Mucosa of descending colon (tissue), 3 donors: ENCODE data around the gene FASLG. TPM values are rescaled to one million over a fixed set of nuclear protein-coding genes. Genes with fewer than 3 reads are reported as not detected.
A peak's percentile ranks its signal among the peaks of the same experiment; 100 is the strongest.

ENCODE experiments used
- ATAC-seq: fragments of 200-7000 bp; cut with Tn5 transposase; one replicate; pipeline ENCODE4 v1.9.1; 2020; ENCODE audit warnings: mild to moderate bottlenecking, moderate library complexity
- DNase-seq, 3 donors: peaks; one replicate each; pipeline ENCODE4 v3.0.0-alpha.2; 2020
- H3K36me3 ChIP-seq: fragments of 200-600 bp; one replicate; pipeline ENCODE4 v1.8.0; 2021; ENCODE audit warnings: low read depth, mild to moderate bottlenecking
- H3K4me1 ChIP-seq: fragments of 200-600 bp; one replicate; pipeline ENCODE4 v1.8.0; 2021; ENCODE audit warnings: low read depth, mild to moderate bottlenecking
- H3K4me3 ChIP-seq: fragments of 200-600 bp; one replicate; pipeline ENCODE4 v1.8.0; 2021; ENCODE audit warnings: mild to moderate bottlenecking
- H3K9me3 ChIP-seq: fragments of 200-600 bp; one replicate; pipeline ENCODE4 v1.8.0; 2021; ENCODE audit warnings: mild to moderate bottlenecking
- intact Hi-C, 2 donors: fragments of 100-400 bp; cut with DNase I in 1 of 2; cut with micrococcal nuclease in 1 of 2; formaldehyde crosslinking; loops; one replicate each; pipeline versions ENCODE4 v1.11.0 to v1.11.1; 2022; cut with DNase I, micrococcal nuclease
- total RNA-seq, 3 donors: library from RNA; stranded (reverse); fragmentation: NEBNext Ultra II Directional in 2 of 3; extraction: Animal tissue kit (Norgen Biotek cat#: 25700) in 2 of 3; gene quantifications; one replicate each; pipeline versions ENCODE4 v1.2.1 to v1.2.4, GENCODE V29; 2021 to 2023
- TF ChIP-seq, protein P1 (sequence below): fragments of 200-600 bp; IDR thresholded peaks from one replicate; pipeline ENCODE4 v1.8.0; 2022; ENCODE audit warnings: antibody characterized with exemption, mild to moderate bottlenecking
- donor health status: DM: no; HTN: no; CAD: no; lungs with moderate emphysema.
- donor health status: DM: no; HTN: no; CAD: no.
- donor health status: DM: no; HTN: yes; CAD: no.

The FASLG gene
- total RNA-seq, 3 donors from 2014 or later = 0.60 to 1.1 (median 0.90) TPM

DNA sequence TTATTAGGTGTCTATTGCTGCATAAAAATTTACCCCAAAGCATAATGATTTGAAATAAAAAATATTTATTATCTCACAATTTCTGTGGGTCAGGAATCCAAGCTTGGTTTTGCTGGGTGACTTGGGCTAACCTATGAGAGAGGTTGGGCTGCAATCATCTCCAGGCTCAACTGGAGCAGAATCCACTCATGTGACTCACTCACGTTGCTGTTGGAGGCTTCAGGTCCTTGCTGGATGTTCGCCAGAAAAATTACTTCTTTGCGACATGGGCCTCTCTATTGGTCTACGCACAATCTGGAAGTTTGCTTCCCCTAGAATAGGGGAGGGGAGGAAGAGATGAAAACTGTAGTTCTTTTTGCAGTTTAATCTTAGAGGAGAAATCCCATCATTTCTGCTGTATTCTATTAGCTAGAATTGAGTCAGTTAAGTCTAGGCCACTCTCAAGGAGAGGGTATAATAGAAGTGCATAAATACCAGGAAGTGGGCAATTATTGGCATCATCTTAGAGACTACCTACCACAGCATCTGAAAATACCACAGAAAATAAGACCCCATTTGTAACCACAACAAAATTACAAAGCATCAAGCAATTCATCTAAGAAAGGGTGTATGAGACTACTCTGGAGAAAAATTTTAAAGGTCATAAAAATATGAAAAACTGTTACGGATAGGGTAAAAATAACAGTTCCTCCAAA, 5.7 kb upstream of the FASLG start:
- TF ChIP-seq, protein P1, sequence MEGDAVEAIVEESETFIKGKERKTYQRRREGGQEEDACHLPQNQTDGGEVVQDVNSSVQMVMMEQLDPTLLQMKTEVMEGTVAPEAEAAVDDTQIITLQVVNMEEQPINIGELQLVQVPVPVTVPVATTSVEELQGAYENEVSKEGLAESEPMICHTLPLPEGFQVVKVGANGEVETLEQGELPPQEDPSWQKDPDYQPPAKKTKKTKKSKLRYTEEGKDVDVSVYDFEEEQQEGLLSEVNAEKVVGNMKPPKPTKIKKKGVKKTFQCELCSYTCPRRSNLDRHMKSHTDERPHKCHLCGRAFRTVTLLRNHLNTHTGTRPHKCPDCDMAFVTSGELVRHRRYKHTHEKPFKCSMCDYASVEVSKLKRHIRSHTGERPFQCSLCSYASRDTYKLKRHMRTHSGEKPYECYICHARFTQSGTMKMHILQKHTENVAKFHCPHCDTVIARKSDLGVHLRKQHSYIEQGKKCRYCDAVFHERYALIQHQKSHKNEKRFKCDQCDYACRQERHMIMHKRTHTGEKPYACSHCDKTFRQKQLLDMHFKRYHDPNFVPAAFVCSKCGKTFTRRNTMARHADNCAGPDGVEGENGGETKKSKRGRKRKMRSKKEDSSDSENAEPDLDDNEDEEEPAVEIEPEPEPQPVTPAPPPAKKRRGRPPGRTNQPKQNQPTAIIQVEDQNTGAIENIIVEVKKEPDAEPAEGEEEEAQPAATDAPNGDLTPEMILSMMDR = no peak
- ATAC-seq (no peak), DNase-seq (no peak)
- H3K4me1 ChIP-seq = no peaks in the 10 kb centered on the region
- H3K4me3 ChIP-seq = no peak overlapping the region
- no peaks in the 10 kb centered on the region for H3K36me3 ChIP-seq
- intact Hi-C loops = no loop called here
- no peaks in the 10 kb centered on the region for H3K9me3 ChIP-seq

DNA sequence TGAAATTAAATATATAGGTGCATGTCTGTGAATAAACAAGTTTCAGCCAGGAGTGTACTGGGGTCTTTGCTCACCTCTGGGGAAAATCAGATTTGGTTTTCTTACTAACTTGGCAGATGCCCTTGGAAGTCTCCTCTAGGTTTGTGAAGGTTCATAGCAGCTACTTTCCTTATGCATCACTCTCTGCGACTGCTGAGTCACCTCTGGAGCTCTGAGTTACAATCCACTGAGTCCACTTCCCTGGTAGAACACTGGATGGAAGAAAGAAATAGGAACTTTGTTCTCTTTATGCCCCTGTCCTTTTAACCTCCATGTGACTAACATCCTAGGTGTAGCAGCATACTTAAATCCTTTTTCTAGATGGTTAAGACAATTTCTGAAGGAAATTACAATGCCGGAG, 4.4 kb upstream of the FASLG start:
- DNase-seq (no peak), ATAC-seq (no peak)
- H3K4me3 ChIP-seq = no peak overlapping the region
- H3K9me3 ChIP-seq = no peaks in the 10 kb centered on the region
- TF ChIP-seq, protein P1 = no peak
- intact Hi-C loops = no loop called here
- no peaks in the 10 kb centered on the region for H3K4me1 ChIP-seq
- H3K36me3 ChIP-seq = no peaks in the 10 kb centered on the region

DNA sequence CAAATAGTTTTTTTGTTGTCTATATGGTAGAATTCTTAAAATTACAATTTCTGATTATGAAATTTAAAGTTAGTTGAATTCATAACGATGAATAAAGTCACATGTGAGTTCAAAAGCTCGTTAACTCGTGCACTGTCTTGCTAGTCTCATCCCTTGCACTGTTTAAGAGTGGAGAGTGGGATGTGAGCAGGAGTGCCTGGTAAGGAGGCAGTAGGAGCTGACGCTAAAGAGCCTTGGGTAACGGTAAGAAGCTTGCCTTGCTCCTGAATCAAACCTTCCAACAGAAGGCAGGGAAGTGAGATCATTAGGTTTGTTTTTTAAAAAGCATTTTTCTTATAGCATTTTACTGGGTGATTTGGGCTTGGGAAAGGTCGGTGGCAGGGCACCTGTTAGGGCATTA, 2.3 kb upstream of the FASLG start:
- H3K4me1 ChIP-seq = no peaks in the 10 kb centered on the region
- H3K9me3 ChIP-seq = no peaks in the 10 kb centered on the region
- intact Hi-C loops = no loop called here
- H3K36me3 ChIP-seq = no peaks in the 10 kb centered on the region
- TF ChIP-seq, protein P1 = no peak
- DNase-seq = no peak
- no peak for ATAC-seq
- no peak overlapping the region for H3K4me3 ChIP-seq

DNA sequence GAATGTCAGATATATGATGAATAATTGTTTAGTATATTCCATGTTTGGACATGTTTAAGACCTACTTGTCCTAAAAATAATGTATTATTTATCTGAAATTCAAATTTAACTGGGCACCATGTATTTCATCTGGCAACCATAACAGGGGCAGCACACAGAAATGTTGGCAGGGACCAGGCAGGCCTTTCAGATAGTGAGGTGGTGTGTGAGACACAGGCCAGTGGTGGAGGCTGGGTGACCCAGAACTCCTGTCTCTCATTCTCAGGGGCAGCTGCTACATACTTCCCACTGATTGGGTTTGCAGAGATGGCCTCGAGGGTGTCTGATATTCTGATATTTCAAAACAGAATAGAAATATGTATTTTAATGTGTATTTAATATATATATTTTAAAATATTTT, 1.3 kb upstream of the FASLG start:
- TF ChIP-seq, protein P1 = no peak
- H3K4me3 ChIP-seq = no peak overlapping the region
- no peaks in the 10 kb centered on the region for H3K9me3 ChIP-seq
- ATAC-seq (no peak), DNase-seq (no peak)
- no peaks in the 10 kb centered on the region for H3K4me1 ChIP-seq
- intact Hi-C loops = no loop called here
- no peaks in the 10 kb centered on the region for H3K36me3 ChIP-seq

DNA sequence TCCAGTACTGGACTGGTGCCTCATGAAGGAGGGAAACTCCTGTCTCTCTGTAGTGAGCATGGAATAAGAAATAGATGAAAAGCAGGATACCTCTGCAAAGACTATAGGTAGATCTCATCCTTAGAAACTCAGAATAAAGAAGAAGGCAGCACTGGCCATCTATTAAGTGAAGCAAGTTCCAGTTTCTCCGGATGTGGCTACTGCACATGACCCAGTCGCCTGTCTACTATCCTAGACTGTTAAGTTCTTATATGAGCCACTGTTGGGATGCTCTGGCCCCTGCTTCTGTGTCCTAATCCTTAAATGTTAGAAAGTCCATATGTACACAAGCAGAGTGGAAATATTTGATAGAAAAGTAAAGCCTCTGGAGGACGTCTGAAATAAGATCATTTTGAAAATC, 2.2 kb downstream of the FASLG start:
- ATAC-seq = no peak
- no peaks in the 10 kb centered on the region for H3K4me1 ChIP-seq
- intact Hi-C loops = no loop called here
- H3K4me3 ChIP-seq = no peak overlapping the region
- peak in 1 of 3 donors; percentile 26 for DNase-seq
- no peaks in the 10 kb centered on the region for H3K36me3 ChIP-seq
- H3K9me3 ChIP-seq = no peaks in the 10 kb centered on the region
- TF ChIP-seq, protein P1 = no peak
